ENCODE measurements around the gene GSTA5. TPM values are rescaled to one million over a fixed set of nuclear protein-coding genes. Genes with fewer than 3 reads are reported as not detected.

The GSTA5 gene
- total and polyA plus RNA-seq, 2 of the 8 experiments (the other 6 are each of a cell fraction or from before 2014, with no cell fraction given) = not detected

GRCh38 chr6:52801188-52801841, 39.3 kb downstream of the GSTA5 start:
- H3K4me1 ChIP-seq (replicated peaks in 1 of 4; ENCODE audit: control insufficient read depth in 3 of 4, insufficient read depth in 4 of 4, low read length in 3 of 4) = no peaks in the 10 kb centered on the region
- H3K14ac ChIP-seq (ENCODE audit: insufficient read length) = no peak overlapping the region
- H4K5ac ChIP-seq (ENCODE audit: insufficient read length, low read depth, low read length) = no peak overlapping the region
- H3K79me2 ChIP-seq (ENCODE audit: control insufficient read depth in 1 of 2, insufficient read depth in 2 of 2, low read length in 2 of 2) = no peaks in the 10 kb centered on the region
- no peak overlapping the region for H2BK120ac ChIP-seq (replicated peaks; ENCODE audit: low read depth, low read length)
- H2BK15ac ChIP-seq (ENCODE audit: low read length) = no peak overlapping the region
- H2BK5ac ChIP-seq (ENCODE audit: low read depth, low read length) = no peak overlapping the region
- no peak for FAIRE-seq
- no peak overlapping the region for H3K4ac ChIP-seq (replicated peaks; ENCODE audit: insufficient read length, low read depth, low read length)
- H3K36me3 ChIP-seq (ENCODE audit: control insufficient read depth in 2 of 4, insufficient read depth in 4 of 4, low read length in 3 of 4) = no peaks in the 10 kb centered on the region
- no peak overlapping the region for H4K91ac ChIP-seq (replicated peaks; ENCODE audit: insufficient read length, low read length)
- no peaks in the 10 kb centered on the region for H3K23me2 ChIP-seq (ENCODE audit: low read depth, low read length)
- no peak overlapping the region for H3K23ac ChIP-seq (ENCODE audit: insufficient read length)
- H3K4me2 ChIP-seq (ENCODE audit: insufficient read depth in 1 of 2, low read depth in 2 of 2, low read length in 2 of 2) = no peak overlapping the region
- CTCF ChIA-PET (ENCODE audit: partially characterized antibody) = interaction anchor here (1.0 kb wide), 1 partner anchor 14 kb away, joined by 4 read pairs; no protein-coding TSS in a partner anchor
- H3K79me1 ChIP-seq (ENCODE audit: low read depth, low read length) = no peaks in the 10 kb centered on the region
- no peaks in the 10 kb centered on the region for H4K20me1 ChIP-seq (replicated peaks in 1 of 2; ENCODE audit: control insufficient read depth in 1 of 2, insufficient read depth in 2 of 2, low read length in 2 of 2)
- H3K9ac ChIP-seq (replicated peaks in 1 of 4; ENCODE audit: extremely low read depth in 1 of 4, low read depth in 3 of 4, low read length in 3 of 4) = no peak overlapping the region
- H2BK20ac ChIP-seq (ENCODE audit: low read length) = no peak overlapping the region
- no peaks in the 10 kb centered on the region for H3K27me3 ChIP-seq (replicated peaks in 1 of 4; ENCODE audit: control insufficient read depth in 3 of 4, extremely low read depth in 1 of 4, insufficient read depth in 3 of 4, low read length in 3 of 4)
- no peaks in the 10 kb centered on the region for H3K9me3 ChIP-seq (ENCODE audit: insufficient read depth in 2 of 2, low read depth in 1 of 2, low read length in 1 of 2)
- no peak overlapping the region for H3K56ac ChIP-seq (replicated peaks; ENCODE audit: insufficient read length, low read depth, low read length)
- POLR2A ChIA-PET (ENCODE audit: partially characterized antibody) = no interaction called here
- no peak for DNase-seq (ENCODE audit: low read depth in 1 of 2, low spot score in 2 of 2)
- no peak overlapping the region for H4K8ac ChIP-seq (ENCODE audit: extremely low read depth, insufficient read depth, low read length)
- H2AK5ac ChIP-seq (ENCODE audit: low read depth, low read length) = no peak overlapping the region
- no peak overlapping the region for H3K27ac ChIP-seq (ENCODE audit: low read depth, low read length)
- no peak overlapping the region for H3K4me3 ChIP-seq (ENCODE audit: extremely low read depth in 1 of 4, insufficient read depth in 2 of 4, low read depth in 3 of 4, low read length in 4 of 4)
- 96% methylated on average over 2 of the region's 2 CpGs; no CpG with 5 or more reads in 1 of the 2 experiments for WGBS, 2 experiments (ENCODE audit: extremely low coverage in 1 of 2, insufficient coverage in 1 of 2, insufficient read length in 1 of 2, insufficient replicate concordance in 2 of 2, low coverage in 1 of 2, low lambda C conversion rate in 2 of 2, missing lambda C conversion rate in 1 of 2)
- H2BK12ac ChIP-seq (ENCODE audit: low read depth, low read length) = no peak overlapping the region
- no peak overlapping the region for H3K18ac ChIP-seq (ENCODE audit: extremely low read depth, low read length)
- H2AFZ ChIP-seq (ENCODE audit: low read length) = no peak overlapping the region
- TF ChIP-seq CTCF (IDR thresholded peaks at IDR 0.05; ENCODE audit: control extremely low read depth in 1 of 3, insufficient read depth in 1 of 3, low read depth in 1 of 3, low read length in 3 of 3) (no peak), KDM1A (IDR thresholded peaks at IDR 0.05; ENCODE audit: borderline replicate concordance, low read length) (no peak), KDM5A (IDR thresholded peaks at IDR 0.05; ENCODE audit: low read length) (no peak), PHF8 (conservative IDR thresholded peaks at IDR 0.05; ENCODE audit: low read depth, low read length) (no peak), SRF (IDR thresholded peaks at IDR 0.05; ENCODE audit: low read depth, low read length) (no peak), SIX5 (IDR thresholded peaks at IDR 0.05; ENCODE audit: low read depth, low read length) (no peak), ATF3 (IDR thresholded peaks at IDR 0.05; ENCODE audit: insufficient read depth, low read depth, low read length) (no peak), USF2 (IDR thresholded peaks at IDR 0.05; ENCODE audit: low read length) (no peak)
